GM11168 (cell line): ENCODE data around the gene AQP12B.
"Not testable (repeated sequence)": the region's sequence is repeated elsewhere in the genome, so short reads cannot be mapped to it uniquely, and the experiment has no call there.

Experiments used
- in situ Hi-C: fragments of 300-500 bp; cut with MboI; formaldehyde crosslinking; loops from one replicate; pipeline ENCODE4 v1.12.0; 2022; ENCODE audit warnings: low sequenced_read_pairs; ENCODE audit not compliant: unreplicated experiment

Gene AQP12B

GRCh38 chr2:240682431-240683224 lies at the start of gene AQP12B:
AQP12B (minus strand) TSS chr2:240682885; CDS start chr2:240682837, 48 bp downstream.
- in situ Hi-C loops = not testable (repeated sequence)

- in situ Hi-C loops = no loop called here
Measured at GRCh38 chr2:240732184-240732583, 49.5 kb upstream of the AQP12B start.

- in situ Hi-C loops = no loop called here
Measured at GRCh38 chr2:240731178-240731545, 48.5 kb upstream of the AQP12B start.

- in situ Hi-C loops = no loop called here
Measured at GRCh38 chr2:240730501-240731177, 48.0 kb upstream of the AQP12B start.

- in situ Hi-C loops = no loop called here
Measured at GRCh38 chr2:240728827-240729226, 46.1 kb upstream of the AQP12B start.

- in situ Hi-C loops = no loop called here
Measured at GRCh38 chr2:240728361-240728760, 45.7 kb upstream of the AQP12B start.

- in situ Hi-C loops = no loop called here
Measured at GRCh38 chr2:240727913-240728312, 45.2 kb upstream of the AQP12B start.

GRCh38 chr2:240727439-240727838 lies 44.8 kb upstream of the AQP12B start:
- in situ Hi-C loops = no loop called here

GRCh38 chr2:240726876-240727275 lies 44.2 kb upstream of the AQP12B start:
- in situ Hi-C loops = no loop called here

- in situ Hi-C loops = no loop called here
Measured at GRCh38 chr2:240725671-240726070, 43.0 kb upstream of the AQP12B start.

GRCh38 chr2:240725266-240725665 lies 42.6 kb upstream of the AQP12B start:
- in situ Hi-C loops = no loop called here

- in situ Hi-C loops = no loop called here
Measured at GRCh38 chr2:240724431-240724830, 41.7 kb upstream of the AQP12B start.

GRCh38 chr2:240723851-240724250 lies 41.2 kb upstream of the AQP12B start:
- in situ Hi-C loops = no loop called here

- in situ Hi-C loops = no loop called here
Measured at GRCh38 chr2:240722796-240723735, 40.4 kb upstream of the AQP12B start.

GRCh38 chr2:240722376-240722775 lies 39.7 kb upstream of the AQP12B start:
- in situ Hi-C loops = no loop called here

- in situ Hi-C loops = no loop called here
Measured at GRCh38 chr2:240721596-240722180, 39.0 kb upstream of the AQP12B start.

GRCh38 chr2:240720686-240721595 lies 38.3 kb upstream of the AQP12B start:
- in situ Hi-C loops = no loop called here

- in situ Hi-C loops = no loop called here
Measured at GRCh38 chr2:240719676-240720545, 37.2 kb upstream of the AQP12B start.
